Activated naive CD4-positive, alpha-beta T cell treated with anti-CD3 and anti-CD28 coated beads for 36 hours (primary cell): ENCODE data around the gene C16orf78. TPM values are rescaled to one million over a fixed set of nuclear protein-coding genes. Genes with fewer than 3 reads are reported as not detected.

ENCODE experiments used
- CTCF ChIA-PET: fragments of 350-600 bp; sonication (Branson Sonifier 250); formaldehyde crosslinking; loops from one replicate; lab custom pipeline; 2021; ENCODE audit warnings: antibody characterized with exemption; lab: Charles Lee
- DNase-seq: peaks from one replicate; pipeline ENCODE4 v3.0.0-alpha.2; 2020
- H3K27ac Mint-ChIP-seq: one replicate; pipeline ENCODE4 v1.8.0; 2021; ENCODE audit warnings: mild to moderate bottlenecking, mixed read lengths
- H3K27me3 Mint-ChIP-seq: one replicate; pipeline ENCODE4 v1.8.0; 2021; ENCODE audit warnings: low read depth, mixed read lengths
- H3K36me3 Mint-ChIP-seq: one replicate; pipeline ENCODE4 v1.8.0; 2021; ENCODE audit warnings: low read depth, mixed read lengths
- H3K4me1 Mint-ChIP-seq: one replicate; pipeline ENCODE4 v1.8.0; 2021; ENCODE audit warnings: low read depth, mixed read lengths
- H3K4me3 Mint-ChIP-seq: one replicate; pipeline ENCODE4 v1.8.0; 2021; ENCODE audit warnings: mild to moderate bottlenecking, moderate library complexity, mixed read lengths
- H3K9me3 Mint-ChIP-seq: one replicate; pipeline ENCODE4 v1.8.0; 2021; ENCODE audit warnings: mixed read lengths
- intact Hi-C: fragments of 100-400 bp; cut with micrococcal nuclease; formaldehyde crosslinking; loops from one replicate; pipeline ENCODE4 v1.15.1; 2023
- total RNA-seq, 2 experiments: library from RNA; stranded (reverse); gene quantifications; one replicate each; pipeline ENCODE4 v1.2.3, GENCODE V29; 2021

Gene C16orf78
- total RNA-seq, 2 experiments from 2014 or later: not detected

DNA sequence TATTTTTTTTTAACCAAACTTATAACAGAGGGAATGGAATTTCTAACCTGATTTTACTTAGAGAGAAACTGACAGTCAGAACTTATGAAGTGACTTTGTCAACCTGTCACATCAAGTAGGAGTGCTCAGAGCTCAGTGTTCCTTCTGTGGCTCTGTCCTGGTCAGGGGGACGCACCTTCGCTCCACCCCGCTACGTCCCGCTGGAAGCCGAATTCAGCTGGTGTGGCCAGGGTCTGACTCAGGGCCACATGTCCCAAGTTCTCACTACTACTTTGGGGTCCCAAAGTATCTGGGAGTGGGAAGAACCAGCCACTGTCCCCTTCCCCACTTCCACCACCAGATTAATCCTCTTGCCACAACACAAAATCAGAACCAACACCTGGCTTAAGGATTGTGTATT lies 51.4 kb downstream of the C16orf78 start:
- H3K4me3 Mint-ChIP-seq: no peak overlapping the region

DNA sequence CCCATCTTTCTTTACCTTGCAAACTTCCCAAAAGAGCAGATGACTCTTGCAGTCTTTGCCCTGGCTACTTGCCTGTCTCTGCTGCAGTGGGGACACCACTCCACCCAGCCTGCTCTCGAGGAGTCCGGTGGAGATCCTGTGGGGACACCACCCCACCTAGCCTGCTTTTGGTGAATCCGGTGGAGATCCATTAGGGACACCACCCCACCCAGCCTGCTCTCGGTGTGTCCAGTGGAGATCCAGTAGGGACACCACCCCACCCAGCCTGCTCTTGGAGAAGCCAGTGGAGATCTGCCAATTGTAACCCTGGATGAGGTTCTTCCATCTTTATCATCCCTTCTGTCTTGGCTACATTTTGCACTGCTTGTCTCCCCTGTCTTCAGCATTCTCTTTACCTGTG lies 54.2 kb downstream of the C16orf78 start:
- H3K27ac Mint-ChIP-seq: no peak overlapping the region
- H3K9me3 Mint-ChIP-seq: peaks cover 6% of the 10 kb centered on the region
- no peak overlapping the region for H3K4me3 Mint-ChIP-seq
- H3K27me3 Mint-ChIP-seq: no peaks in the 10 kb centered on the region
- CTCF ChIA-PET: interaction anchor here (1.7 kb wide), 1 partner anchor 20 kb away, joined by 6 read pairs; no protein-coding TSS in a partner anchor
- H3K4me1 Mint-ChIP-seq: no peaks in the 10 kb centered on the region
- intact Hi-C loops: no loop called here
- no peaks in the 10 kb centered on the region for H3K36me3 Mint-ChIP-seq
- no peak for DNase-seq

More for the DNA sequence above, 51.4 kb downstream of the C16orf78 start:
- Mint-ChIP-seq H3K4me1 (no peaks in the 10 kb centered on the region), H3K27ac (no peak overlapping the region), H3K9me3 (peaks cover 6% of the 10 kb centered on the region), H3K36me3 (no peaks in the 10 kb centered on the region), H3K27me3 (no peaks in the 10 kb centered on the region)
- CTCF ChIA-PET: interaction anchor here (0.7 kb wide), 1 partner anchor 225 kb away, joined by 3 read pairs; no protein-coding TSS in a partner anchor
- DNase-seq: no peak
- intact Hi-C loops: no loop called here

DNA sequence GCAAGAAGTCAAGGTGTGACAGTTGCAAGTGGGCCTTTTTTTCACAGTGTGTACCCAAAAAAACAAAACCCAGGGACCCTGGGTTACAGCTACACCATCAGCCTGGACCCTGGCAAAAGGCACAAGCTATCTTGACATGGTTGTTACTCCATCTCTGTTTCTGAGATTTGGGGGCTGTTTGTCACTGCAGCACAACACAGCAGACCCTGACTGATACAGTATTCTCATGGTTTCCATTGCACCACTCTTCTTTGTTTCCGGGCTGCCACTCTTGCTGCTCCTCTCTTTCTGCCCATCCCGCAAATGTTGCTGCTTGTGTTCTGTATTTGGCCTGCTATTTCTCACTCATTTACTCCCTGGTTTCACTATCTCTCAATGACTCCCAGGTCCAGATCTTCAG lies 55.2 kb downstream of the C16orf78 start:
- Mint-ChIP-seq H3K27ac (no peak overlapping the region), H3K36me3 (no peaks in the 10 kb centered on the region), H3K4me3 (no peak overlapping the region), H3K9me3 (peaks cover 6% of the 10 kb centered on the region), H3K4me1 (no peaks in the 10 kb centered on the region), H3K27me3 (no peaks in the 10 kb centered on the region)
- intact Hi-C loops: no loop called here
- CTCF ChIA-PET: interaction anchor here (0.8 kb wide), 1 partner anchor 164 kb away, joined by 3 read pairs; no protein-coding TSS in a partner anchor
- no peak for DNase-seq

DNA sequence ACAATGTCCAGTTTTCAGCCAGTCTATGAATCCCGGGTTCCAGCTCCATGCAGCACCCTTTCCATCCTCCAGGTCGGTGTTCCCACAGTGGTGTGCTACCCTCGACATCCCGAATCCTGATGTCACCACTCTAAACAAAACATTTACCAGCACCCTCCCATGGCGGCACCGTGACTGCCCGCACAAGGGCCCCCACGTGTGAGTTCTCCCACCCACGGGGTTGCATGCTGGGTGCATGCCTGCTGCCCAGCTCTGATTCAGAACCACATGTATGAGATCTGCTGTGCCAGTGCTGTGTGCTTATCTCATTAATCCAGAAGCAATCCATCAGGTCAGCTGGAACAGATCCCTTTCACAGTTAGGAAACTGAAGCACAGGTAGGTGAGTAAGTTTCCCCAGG lies 57.4 kb downstream of the C16orf78 start:
- Mint-ChIP-seq H3K9me3 (peaks cover 6% of the 10 kb centered on the region), H3K4me1 (no peaks in the 10 kb centered on the region), H3K27me3 (no peaks in the 10 kb centered on the region), H3K27ac (no peak overlapping the region), H3K36me3 (no peaks in the 10 kb centered on the region), H3K4me3 (no peak overlapping the region)
- CTCF ChIA-PET: no interaction called here
- no peak for DNase-seq
- intact Hi-C loops: no loop called here

DNA sequence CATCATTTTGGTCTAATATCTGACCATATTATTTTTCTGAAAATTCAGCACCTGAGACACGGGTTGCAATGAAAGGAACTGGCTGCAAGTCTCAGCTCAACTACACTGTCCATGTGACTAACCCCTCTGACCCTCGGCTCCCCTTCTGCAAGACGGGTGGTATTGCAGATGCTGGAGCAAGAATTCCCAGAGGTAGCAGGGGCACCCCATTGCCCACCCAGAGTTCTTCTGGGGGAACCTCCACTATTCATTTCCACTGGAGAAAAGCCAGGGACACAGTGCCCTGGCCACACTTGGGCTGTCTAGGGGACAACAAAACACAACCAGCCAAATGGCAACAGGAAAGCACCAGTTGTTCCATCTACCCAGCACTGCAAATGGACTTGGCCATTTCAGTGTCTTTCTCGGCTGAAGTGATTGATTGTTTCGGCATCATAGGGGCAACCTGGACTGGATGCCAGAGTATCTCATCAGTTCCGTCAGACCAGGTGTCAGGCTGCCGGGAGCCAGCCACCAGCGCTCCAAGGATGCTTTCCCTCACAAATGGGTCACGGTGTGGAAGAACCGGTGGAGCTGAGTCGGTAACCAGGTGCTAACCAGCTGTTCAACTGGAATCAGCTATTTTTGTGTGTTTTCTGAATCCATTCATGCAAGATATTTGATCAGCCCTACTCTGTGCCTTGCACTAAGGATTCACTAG lies 58.1 kb downstream of the C16orf78 start:
- H3K27ac Mint-ChIP-seq: no peak overlapping the region
- H3K9me3 Mint-ChIP-seq: peaks cover 6% of the 10 kb centered on the region
- no peak for DNase-seq
- no peaks in the 10 kb centered on the region for H3K27me3 Mint-ChIP-seq
- no peaks in the 10 kb centered on the region for H3K36me3 Mint-ChIP-seq
- H3K4me3 Mint-ChIP-seq: no peak overlapping the region
- CTCF ChIA-PET: interaction anchor here (0.6 kb wide), 1 partner anchor 24 kb away, joined by 3 read pairs; no protein-coding TSS in a partner anchor
- intact Hi-C loops: no loop called here
- no peaks in the 10 kb centered on the region for H3K4me1 Mint-ChIP-seq

DNA sequence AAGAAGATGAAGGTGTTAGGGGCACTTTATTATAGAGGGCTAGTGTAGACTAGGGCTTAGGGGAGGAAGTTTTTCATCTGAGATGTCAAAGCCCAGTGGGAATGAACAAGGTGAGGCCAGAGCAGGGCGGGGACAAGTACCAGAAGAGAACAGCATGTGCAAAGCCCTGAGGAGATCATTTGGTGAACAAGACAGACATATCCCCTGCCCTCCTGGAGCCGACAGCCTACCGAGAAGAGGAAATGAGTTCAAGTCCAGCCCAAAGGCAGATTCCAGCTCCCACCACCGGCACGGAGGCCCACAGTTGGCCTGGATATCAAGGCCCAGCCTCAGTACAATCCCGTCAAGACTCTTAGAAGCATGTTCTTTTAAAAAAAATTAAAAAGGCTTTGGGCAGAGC lies 61.1 kb downstream of the C16orf78 start:
- intact Hi-C loops: no loop called here
- Mint-ChIP-seq H3K4me3 (no peak overlapping the region), H3K36me3 (no peaks in the 10 kb centered on the region), H3K4me1 (no peaks in the 10 kb centered on the region), H3K27me3 (no peaks in the 10 kb centered on the region), H3K27ac (no peak overlapping the region), H3K9me3 (no peaks in the 10 kb centered on the region)
- CTCF ChIA-PET: no interaction called here
- DNase-seq: no peak

DNA sequence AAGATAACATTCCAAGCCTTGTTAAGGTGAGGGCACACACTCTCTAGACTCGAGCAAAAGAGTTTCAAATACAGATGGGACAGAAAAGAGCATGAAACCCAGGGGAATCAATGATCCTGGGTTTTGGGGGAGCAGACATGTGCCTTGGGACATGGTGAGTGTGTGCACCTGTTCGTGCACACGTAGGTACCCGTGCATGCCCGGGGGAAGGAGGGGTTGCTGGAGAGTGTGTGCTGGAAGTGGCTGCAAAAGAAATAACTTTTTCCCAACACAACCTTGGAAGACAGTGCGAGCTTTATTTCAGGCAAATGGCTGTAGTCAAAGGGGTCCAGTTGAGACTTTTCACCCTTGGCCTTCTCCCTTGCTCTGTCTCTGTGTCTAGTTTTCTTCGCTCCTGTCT lies 62.6 kb downstream of the C16orf78 start:
- H3K27me3 Mint-ChIP-seq: no peaks in the 10 kb centered on the region
- H3K4me3 Mint-ChIP-seq: no peak overlapping the region
- no peak overlapping the region for H3K27ac Mint-ChIP-seq
- no peaks in the 10 kb centered on the region for H3K36me3 Mint-ChIP-seq
- peaks cover 9% of the 10 kb centered on the region for H3K4me1 Mint-ChIP-seq
- CTCF ChIA-PET: no interaction called here
- intact Hi-C loops: no loop called here
- no peaks in the 10 kb centered on the region for H3K9me3 Mint-ChIP-seq
- no peak for DNase-seq

DNA sequence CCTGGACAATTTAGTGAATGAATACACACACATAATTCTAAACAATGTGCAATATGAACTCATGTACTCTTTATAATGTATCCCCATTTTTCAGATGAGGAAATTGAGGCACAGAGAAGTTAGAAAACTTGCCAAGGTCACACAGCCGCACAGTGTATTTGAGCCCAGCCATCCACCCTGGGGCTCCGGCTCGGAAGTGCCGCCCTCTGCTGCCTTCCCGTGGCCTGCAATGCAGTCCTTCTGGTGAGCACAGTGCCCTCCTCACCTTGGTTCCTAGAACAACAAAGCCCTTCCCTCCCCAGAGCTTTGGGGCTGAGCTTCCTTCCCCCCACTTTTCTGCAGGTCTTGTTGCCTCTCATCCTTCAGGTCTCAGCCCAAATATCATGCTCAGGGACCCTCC lies 63.7 kb downstream of the C16orf78 start:
- Mint-ChIP-seq H3K27me3 (no peaks in the 10 kb centered on the region), H3K9me3 (no peaks in the 10 kb centered on the region), H3K4me1 (peaks cover 19% of the 10 kb centered on the region), H3K36me3 (no peaks in the 10 kb centered on the region), H3K27ac (no peak overlapping the region), H3K4me3 (no peak overlapping the region)
- intact Hi-C loops: no loop called here
- CTCF ChIA-PET: no interaction called here
- no peak for DNase-seq

DNA sequence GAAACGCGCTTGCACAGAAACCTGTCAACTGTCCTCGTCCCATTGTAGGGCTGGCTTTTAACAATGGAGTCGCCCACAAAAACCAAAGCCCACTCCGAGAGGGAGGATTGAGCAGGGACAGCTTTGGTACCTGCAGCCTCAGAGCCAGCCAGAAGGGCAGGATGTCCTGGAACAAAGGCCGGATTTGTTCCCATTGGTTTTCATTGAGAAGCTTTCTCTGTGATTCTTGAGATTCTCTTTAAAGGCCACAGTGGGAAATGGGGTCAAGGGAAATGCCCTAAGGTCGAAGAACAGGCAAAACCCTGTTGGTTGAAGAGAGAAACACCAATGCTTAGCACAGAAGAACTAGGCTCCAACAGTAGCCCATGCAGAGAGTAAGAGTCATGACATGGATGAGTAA lies 65.4 kb downstream of the C16orf78 start:
- DNase-seq: no peak
- H3K27ac Mint-ChIP-seq: no peak overlapping the region
- H3K4me1 Mint-ChIP-seq: peaks cover 22% of the 10 kb centered on the region
- no peaks in the 10 kb centered on the region for H3K27me3 Mint-ChIP-seq
- intact Hi-C loops: no loop called here
- H3K36me3 Mint-ChIP-seq: no peaks in the 10 kb centered on the region
- no peak overlapping the region for H3K4me3 Mint-ChIP-seq
- CTCF ChIA-PET: interaction anchor here (1.1 to 1.6 kb wide), 2 partner anchors 22 to 31 kb away, joined by 3 read pairs; no protein-coding TSS in a partner anchor
- no peaks in the 10 kb centered on the region for H3K9me3 Mint-ChIP-seq

DNA sequence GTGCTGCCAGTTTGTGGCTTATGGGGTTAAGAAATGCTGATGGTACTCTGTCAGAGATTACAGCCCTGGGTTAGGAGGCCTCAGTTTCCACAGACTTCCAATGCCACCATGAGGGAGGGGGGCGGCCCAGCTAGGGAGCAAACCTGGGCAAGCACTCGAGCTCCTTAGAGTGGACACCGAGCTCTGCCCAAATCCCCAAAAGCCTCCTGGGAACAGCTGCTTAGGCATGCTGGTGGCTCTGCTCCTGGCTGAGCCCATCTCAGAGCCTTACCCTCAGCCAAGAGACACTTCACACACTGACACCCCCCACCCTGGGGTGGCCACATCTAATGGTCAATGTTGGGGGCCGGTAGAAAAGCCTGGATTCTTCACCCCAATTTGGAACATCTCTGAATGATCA lies 66.1 kb downstream of the C16orf78 start:
- H3K27ac Mint-ChIP-seq: no peak overlapping the region
- peaks cover 22% of the 10 kb centered on the region for H3K4me1 Mint-ChIP-seq
- H3K9me3 Mint-ChIP-seq: no peaks in the 10 kb centered on the region
- H3K27me3 Mint-ChIP-seq: no peaks in the 10 kb centered on the region
- no peak overlapping the region for H3K4me3 Mint-ChIP-seq
- H3K36me3 Mint-ChIP-seq: no peaks in the 10 kb centered on the region
- no peak for DNase-seq
- CTCF ChIA-PET: interaction anchor here (0.9 to 1.6 kb wide), 3 partner anchors 12 to 32 kb away, joined by 3 to 5 read pairs (median 3); no protein-coding TSS in a partner anchor
- intact Hi-C loops: loop anchor here (5.0 kb wide), 2 partner anchors 418 to 483 kb away; partner anchors contain the start of gene ZNF423

DNA sequence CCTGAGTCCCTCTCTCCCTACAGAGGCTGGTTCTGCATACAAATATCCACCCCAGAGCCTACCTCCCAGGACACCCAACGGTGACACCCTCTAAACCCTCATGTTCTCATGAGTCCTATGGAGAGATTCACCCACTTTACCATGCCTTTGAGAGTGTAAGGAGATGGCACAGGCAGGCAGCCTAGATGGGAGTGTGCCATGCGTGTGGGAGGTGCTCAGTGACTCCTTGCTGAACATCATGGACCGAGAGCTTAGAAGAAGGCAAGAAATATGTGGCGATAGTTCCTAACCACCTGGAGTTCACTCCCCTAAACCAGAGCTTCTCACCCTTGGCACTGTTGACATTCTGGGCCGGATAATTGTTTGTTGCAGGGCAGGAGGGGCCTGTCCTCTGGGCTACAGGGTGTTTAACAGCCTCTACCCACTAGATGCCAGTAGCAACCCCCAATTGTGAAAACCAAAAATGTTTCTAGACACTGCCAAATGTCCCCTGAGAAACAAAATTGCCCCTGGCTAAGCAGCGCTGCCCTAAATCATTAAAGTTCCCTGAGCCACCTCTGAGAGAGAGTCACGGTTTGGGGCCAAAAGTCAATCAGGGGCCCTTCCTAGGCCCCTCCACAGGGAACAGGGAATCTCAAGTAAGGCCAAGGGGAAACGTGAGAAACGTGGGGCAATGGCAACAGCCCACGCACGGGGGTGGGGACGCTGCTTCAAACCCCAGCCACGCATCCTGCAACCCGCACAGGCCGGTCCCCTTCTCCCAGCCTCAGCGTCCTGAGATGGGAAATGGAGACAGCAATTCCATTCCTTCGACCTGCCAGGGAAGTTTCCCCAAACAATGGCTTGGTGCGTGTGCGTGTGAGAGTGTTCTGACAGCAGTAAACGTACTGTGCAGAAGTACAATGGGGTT lies 66.8 kb downstream of the C16orf78 start:
- CTCF ChIA-PET: interaction anchor here (0.5 to 1.2 kb wide), 5 partner anchors 11 to 425 kb away, joined by 3 to 5 read pairs (median 3); no protein-coding TSS in a partner anchor
- peaks cover 22% of the 10 kb centered on the region for H3K4me1 Mint-ChIP-seq

DNA sequence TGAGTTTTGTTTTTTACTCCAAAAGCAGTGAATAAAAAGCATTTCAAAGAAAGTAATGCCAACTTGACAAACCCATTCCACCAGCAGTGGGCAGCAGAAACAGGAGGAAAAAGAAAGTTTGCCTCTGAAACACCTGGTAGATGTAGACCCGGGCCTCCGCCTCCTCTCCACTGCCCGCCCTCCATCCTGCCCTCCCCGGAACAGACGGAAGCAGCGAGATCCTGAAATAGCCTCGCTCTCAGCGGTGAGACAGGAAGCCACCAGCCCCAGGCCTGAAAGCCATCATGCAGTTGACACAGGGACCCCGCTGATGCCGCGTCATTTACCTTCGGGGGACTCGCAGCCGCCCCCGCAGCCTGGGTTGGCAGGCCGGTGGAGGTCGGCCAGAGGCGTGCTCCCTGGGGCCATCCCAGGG lies 67.8 kb downstream of the C16orf78 start:
- Mint-ChIP-seq H3K36me3 (no peaks in the 10 kb centered on the region), H3K27ac (no peak overlapping the region), H3K27me3 (no peaks in the 10 kb centered on the region), H3K4me1 (peaks cover 23% of the 10 kb centered on the region), H3K9me3 (no peaks in the 10 kb centered on the region), H3K4me3 (peak overlapping the region; percentile 48)
- peak; percentile 91 for DNase-seq
- CTCF ChIA-PET: no interaction called here
- intact Hi-C loops: loop anchor here (1.0 to 5.0 kb wide), 6 partner anchors 22 to 481 kb away; partner anchors contain the start of gene ZNF423

More for the DNA sequence above, 66.8 kb downstream of the C16orf78 start:
- no peak overlapping the region for H3K4me3 Mint-ChIP-seq
- DNase-seq: no peak
- intact Hi-C loops: loop anchor here (1.0 to 5.0 kb wide), 6 partner anchors 23 to 482 kb away; partner anchors contain the start of gene ZNF423
- H3K36me3 Mint-ChIP-seq: no peaks in the 10 kb centered on the region
- no peak overlapping the region for H3K27ac Mint-ChIP-seq
- no peaks in the 10 kb centered on the region for H3K9me3 Mint-ChIP-seq
- no peaks in the 10 kb centered on the region for H3K27me3 Mint-ChIP-seq
